Measurements from ENCODE around the gene PVALB.

- TF ChIP-seq CTCF (IDR thresholded peaks at IDR 0.05; ENCODE audit: insufficient read depth, low read length, poor library complexity, severe bottlenecking), result no peak
- TF ChIP-seq EZH2phosphoT487 (conservative IDR thresholded peaks at IDR 0.05; ENCODE audit: low read length), result no peak
Measured at GRCh38 chr22:36763576-36763975, 53.3 kb downstream of the PVALB start.
